Measurements from ENCODE around the gene NAB2. TPM values are rescaled to one million over a fixed set of nuclear protein-coding genes. Genes with fewer than 3 reads are reported as not detected.

The NAB2 gene
- total and polyA plus RNA-seq, 9 of the 15 experiments (the other 6 are each of a cell fraction or from before 2014, with no cell fraction given) = 0.45 to 40.9 (median 20.4) TPM

GRCh38 chr12:57092529-57092862 lies 3.6 kb downstream of the NAB2 start:
- 98% methylated on average over 4 of the region's 5 CpGs for WGBS (ENCODE audit: insufficient coverage, low coverage, missing lambda C conversion rate)
- Histone ChIP-seq H3K36me3 (ENCODE audit: control insufficient read depth, insufficient read depth, low read length) (peaks cover 66% of the 10 kb centered on the region), H3K9me3 (replicated peaks; ENCODE audit: control insufficient read depth, insufficient read depth, low read depth, low read length) (no peaks in the 10 kb centered on the region), H3K4me3 (no peak overlapping the region), H3K79me2 (ENCODE audit: control insufficient read depth, insufficient read depth, low read length) (peaks cover 38% of the 10 kb centered on the region), H3K4me2 (ENCODE audit: insufficient read depth, low read length) (no peak overlapping the region; the same call in 1 of the 2 replicates), H4K20me1 (replicated peaks; ENCODE audit: control insufficient read depth, insufficient read depth, low read length) (peaks cover 5% of the 10 kb centered on the region), H3K27ac (ENCODE audit: extremely low read depth, low read depth, low read length) (no peak overlapping the region; the same call in 2 of the 3 replicates), H3K9ac (ENCODE audit: insufficient read depth in 1 of 2, low read depth in 2 of 2, low read length in 2 of 2) (peak overlapping the region in 1 of 2 experiments; percentile 37; a peak in 1 of 4 replicates), H3K4me1 (replicated peaks in 1 of 2; ENCODE audit: control insufficient read depth in 2 of 2, insufficient read depth in 2 of 2, low read length in 2 of 2) (peaks cover 37 to 73% of the 10 kb centered on the region in 2 experiments), H3K9me1 (ENCODE audit: control insufficient read depth, insufficient read depth, low read length) (no peaks in the 10 kb centered on the region), H3K27me3 (ENCODE audit: control insufficient read depth in 2 of 2, insufficient read depth in 2 of 2, low read length in 2 of 2) (no peaks in the 10 kb centered on the region; a peak in 1 of 5 replicates), H2AFZ (ENCODE audit: low read depth, low read length) (no peak overlapping the region)
- intact Hi-C loops (cut with micrococcal nuclease) (no loop called here), in situ Hi-C loops (cut with MboI) (no loop called here)
- DNase-seq (ENCODE audit: extremely low read depth in 1 of 4, low spot score in 3 of 4) (no peak), ATAC-seq (no peak), FAIRE-seq (no peak)
- TF ChIP-seq POU5F1 (IDR thresholded peaks at IDR 0.05; ENCODE audit: borderline replicate concordance, low read depth, low read length, partially characterized antibody) (no peak), POLR2AphosphoS5 (IDR thresholded peaks at IDR 0.05; ENCODE audit: control insufficient read depth, insufficient read depth, low read depth, low read length) (0 out of 2 replicates have a peak, but pooled peaks have one; percentile 23), IRF9 (tag; IDR thresholded peaks at IDR 0.05) (no peak), TCF15 (CRISPR knock-in tag; IDR thresholded peaks at IDR 0.05) (no peak), SMAD2 (IDR thresholded peaks at IDR 0.05; ENCODE audit: low read depth, low read length) (no peak)
- BruUV-seq (replicated peaks) = no TSS peak
- POLR2A ChIA-PET = interaction anchor here (0.6 to 6.0 kb wide), 7 partner anchors 9 to 134 kb away, joined by 3 to 44 read pairs (median 4); partner anchors contain the start of genes NEMP1 and STAT6
- CTCF ChIA-PET (ENCODE audit: low intra/inter-chr PET ratio) = interaction anchor here (3.0 kb wide), 1 partner anchor 23 kb away, joined by 27 read pairs; no protein-coding TSS in a partner anchor

All from K562 (cell line).